Fibroblast of lung (primary cell): ENCODE data around the gene ZFP64.

Experiments used
- EZH2 ChIP-seq: IDR thresholded peaks from 2 replicates; pipeline ENCODE4 v1.5.1; 2012; ENCODE audit warnings: low read length, control low read depth, mild to moderate bottlenecking; ENCODE audit errors: missing control alignments
- TF ChIP-seq, protein P1 (sequence below), 2 donors: IDR thresholded peaks in 1 of 2; conservative IDR thresholded peaks in 1 of 2; 1 replicate in 1 of 2; 2 replicates in 1 of 2; pipeline ENCODE4 v1.5.1; 2011 to 2012; ENCODE audit warnings: low read length in 2 of 2, control low read depth in 1 of 2, inconsistent platforms in 1 of 2, low read depth in 1 of 2, mild to moderate bottlenecking in 1 of 2

DNA sequence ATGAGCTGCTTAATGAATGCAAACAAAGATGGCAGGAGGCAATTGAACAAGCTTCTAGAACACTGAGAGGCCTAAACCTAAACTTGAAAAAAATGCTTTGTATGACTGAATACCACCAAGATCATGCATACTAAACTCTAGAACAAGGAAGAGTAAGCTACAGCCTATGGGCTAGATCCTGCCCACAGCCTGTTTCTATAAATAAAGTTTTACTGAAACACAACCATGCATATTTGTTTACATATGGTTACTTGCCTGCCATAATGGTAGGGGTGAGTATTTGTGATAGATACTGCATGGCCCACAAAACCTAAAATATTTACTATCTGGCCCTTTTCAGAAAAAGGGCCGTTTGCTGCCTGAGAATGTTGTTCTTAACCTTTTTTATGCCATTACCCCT, 37.0 kb downstream of the ZFP64 start:
- TF ChIP-seq, protein P1, sequence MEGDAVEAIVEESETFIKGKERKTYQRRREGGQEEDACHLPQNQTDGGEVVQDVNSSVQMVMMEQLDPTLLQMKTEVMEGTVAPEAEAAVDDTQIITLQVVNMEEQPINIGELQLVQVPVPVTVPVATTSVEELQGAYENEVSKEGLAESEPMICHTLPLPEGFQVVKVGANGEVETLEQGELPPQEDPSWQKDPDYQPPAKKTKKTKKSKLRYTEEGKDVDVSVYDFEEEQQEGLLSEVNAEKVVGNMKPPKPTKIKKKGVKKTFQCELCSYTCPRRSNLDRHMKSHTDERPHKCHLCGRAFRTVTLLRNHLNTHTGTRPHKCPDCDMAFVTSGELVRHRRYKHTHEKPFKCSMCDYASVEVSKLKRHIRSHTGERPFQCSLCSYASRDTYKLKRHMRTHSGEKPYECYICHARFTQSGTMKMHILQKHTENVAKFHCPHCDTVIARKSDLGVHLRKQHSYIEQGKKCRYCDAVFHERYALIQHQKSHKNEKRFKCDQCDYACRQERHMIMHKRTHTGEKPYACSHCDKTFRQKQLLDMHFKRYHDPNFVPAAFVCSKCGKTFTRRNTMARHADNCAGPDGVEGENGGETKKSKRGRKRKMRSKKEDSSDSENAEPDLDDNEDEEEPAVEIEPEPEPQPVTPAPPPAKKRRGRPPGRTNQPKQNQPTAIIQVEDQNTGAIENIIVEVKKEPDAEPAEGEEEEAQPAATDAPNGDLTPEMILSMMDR (conservative IDR thresholded peaks at IDR 0.05 in 1 of 2, IDR thresholded peaks at IDR 0.05 in 1 of 2; ENCODE audit: low read depth in 1 of 2, low read length in 2 of 2) = no peak
- TF ChIP-seq EZH2 = no peak
